ENCODE results near the gene TGFB1.
"Not testable (repeated sequence)": the region's sequence is repeated elsewhere in the genome, so short reads cannot be mapped to it uniquely, and the experiment has no call there.

Gene TGFB1
- 99.9 to 343 reads per million in 2 donors for total RNA-seq

DNA sequence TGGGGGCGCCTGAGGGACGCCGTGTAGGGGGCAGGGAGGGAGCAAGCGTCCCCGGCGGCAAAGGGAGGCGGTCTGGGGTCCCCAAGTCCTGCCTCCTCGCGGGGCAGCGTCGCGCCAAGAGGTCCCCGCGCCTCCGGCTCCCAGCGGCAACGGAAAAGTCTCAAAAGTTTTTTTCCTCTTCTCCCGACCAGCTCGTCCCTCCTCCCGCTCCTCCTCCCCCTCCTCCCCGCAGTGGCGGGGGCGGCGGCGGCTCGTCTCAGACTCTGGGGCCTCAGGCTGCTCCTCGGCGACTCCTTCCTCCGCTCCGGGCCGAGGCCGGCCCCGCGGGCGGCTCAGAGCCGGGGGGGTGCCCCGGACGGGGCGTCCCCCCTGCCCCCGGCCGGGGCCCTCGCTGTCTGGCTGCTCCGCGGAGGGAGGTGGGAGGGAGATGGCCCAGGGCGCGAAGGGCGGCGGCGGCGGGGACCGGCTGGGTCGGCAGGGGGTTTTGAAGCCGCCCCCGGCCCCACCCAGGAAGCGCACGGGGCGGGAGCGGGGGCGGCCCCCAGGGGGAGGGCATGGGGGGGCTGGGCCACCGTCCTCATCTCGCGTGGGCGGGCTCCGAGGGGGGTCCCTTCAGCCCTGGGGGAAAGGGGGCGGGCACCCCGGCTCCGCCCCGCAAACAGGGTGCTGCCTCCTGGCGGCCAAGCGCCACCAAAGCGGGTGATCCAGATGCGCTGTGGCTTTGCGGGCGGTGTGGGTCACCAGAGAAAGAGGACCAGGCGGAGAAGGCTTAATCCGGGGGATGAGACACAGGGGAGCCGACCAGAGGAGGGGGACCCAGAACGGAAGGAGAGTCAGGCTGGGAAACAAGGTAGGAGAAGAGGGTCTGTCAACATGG, at the start of gene TGFB1:
Gene TGFB1 (minus strand): TSS at position 457 of the 877 bp plus-strand sequence. CDS start 878 bp downstream, outside the sequence.
- DNase-seq = peak; percentile 93

DNA sequence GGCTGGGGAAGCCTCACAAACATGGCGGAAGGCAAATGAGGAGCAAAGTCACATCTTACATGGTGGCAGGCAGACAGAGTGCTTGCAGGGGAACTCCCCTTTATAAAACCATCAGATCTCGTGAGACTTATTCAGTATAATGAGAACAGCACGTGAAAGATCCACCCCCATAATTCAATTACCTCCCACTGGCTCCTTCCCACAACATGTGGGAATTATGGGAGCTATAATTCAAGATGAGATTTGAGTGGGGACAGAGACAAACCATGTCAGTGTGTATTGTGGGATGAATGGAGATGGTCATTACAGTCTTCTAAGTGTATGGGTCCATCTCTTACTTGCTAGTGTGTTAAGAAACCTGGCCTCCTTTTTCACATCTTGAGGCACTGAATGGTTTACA, 48.3 kb upstream of the TGFB1 start:
- DNase-seq = no peak

- DNase-seq = no peak
Observed at GRCh38 chr19:41401483-41401882, 47.8 kb upstream of the TGFB1 start.

DNA sequence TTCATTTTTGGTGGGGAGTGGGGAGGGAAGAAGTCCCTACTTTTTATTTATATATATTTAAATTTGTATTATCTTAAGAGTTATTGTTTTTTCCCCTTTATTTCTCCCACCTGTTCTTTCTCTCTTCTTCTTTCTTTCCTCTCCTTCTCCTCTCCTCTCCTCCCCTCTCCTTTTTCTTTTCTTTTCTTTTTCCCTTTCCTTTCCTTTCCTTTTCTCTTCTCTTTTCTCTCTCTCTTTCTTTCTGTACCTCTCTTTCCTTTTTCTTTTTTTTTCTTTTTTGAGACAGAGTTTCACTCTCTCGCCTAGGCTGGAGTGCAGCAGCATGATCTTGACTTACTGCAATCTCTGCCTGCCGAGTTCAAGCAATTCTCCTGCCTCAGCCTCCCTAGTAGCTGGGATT, 45.8 kb upstream of the TGFB1 start:
- no peak for DNase-seq

DNA sequence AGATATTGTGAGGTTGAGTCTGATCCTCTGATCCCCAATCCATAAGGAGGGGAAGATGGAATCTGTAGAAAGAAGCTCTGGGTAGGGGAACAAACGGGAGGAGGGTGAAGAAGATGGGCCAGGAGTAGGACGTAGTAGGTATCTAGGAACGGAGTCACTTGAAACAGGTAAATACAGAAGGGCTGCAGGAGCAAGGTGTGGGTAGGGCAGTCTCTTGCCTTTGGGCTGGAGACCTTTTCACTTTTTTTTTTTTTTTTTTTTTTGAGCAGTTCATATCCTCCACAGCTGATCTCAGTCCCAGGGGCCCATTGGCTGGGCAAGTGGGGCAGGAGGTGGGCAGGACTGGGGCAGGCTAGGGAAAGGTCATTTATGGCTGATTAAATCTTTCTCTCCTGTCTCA, 45.4 kb upstream of the TGFB1 start:
- no peak for DNase-seq

DNA sequence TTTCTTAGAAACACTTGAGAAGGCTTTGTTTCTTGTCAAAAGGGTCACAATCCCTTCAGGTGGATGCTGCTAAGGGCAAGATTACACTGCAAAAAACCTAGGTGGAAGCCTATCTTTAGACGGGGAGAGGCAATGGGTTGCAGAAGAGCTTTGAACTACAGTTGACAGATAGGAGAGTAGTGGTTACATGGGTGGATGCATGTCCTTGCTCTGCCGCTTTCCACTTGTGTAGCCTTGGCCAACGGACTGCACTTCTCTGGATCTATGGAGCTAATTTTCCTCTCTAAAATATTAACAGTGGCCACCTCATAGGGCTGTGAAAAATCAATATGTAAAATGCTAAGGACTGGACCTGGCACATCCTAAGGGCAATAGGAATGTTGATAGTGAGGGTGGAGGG, 44.9 kb upstream of the TGFB1 start:
- DNase-seq = no peak

GRCh38 chr19:41398050-41398418, 44.3 kb upstream of the TGFB1 start:
- DNase-seq = no peak

GRCh38 chr19:41397086-41398049, 43.6 kb upstream of the TGFB1 start, which contains the start of the genes BCKDHA and EXOSC5:
Gene BCKDHA (plus strand): TSS chr19:41397818. CDS start chr19:41397828, 10 bp downstream.
Gene EXOSC5 (minus strand): TSS chr19:41397359. CDS start chr19:41397328, 31 bp downstream.
- DNase-seq = peak; percentile 96

DNA sequence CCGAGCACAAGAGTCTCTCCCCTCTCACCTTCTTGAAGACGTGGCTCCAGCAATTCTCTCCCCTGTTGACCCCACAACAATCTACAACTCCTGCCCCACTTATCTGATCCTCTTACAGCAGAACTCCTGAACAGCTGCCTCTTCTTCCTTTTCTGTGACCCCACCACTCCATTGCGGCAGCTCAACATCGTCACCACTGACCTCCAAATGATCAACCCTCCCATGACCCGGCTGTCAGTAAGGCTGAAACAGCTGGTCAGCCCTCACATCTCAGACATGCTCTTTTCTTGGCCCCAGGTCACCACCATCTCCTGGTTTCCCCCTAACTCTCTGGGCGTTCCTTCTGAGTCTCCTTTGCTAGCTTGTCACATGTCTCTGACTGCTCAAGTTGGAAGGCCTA, 41.6 kb upstream of the TGFB1 start:
- DNase-seq = no peak

DNA sequence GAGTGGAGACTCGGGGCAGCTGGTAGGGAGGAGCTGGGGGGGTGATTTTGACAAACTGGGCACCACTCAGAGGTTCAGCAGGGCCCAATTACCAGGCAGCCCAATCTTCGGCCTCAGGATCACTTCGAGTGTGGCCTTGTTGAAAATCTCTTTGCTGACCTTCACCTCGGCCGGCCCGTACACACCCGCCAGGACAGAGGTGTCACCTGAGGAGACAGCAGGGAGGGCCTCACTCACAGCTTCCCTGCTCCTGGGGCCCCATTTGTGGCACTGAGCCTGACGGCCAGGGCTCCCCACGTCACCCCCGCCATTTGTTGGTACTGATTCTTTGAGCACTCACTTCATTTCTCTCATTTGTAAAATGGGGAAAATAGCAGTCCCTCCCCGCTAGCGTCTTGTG, 39.1 kb upstream of the TGFB1 start:
- no peak for DNase-seq

GRCh38 chr19:41391618-41392017, 37.9 kb upstream of the TGFB1 start:
- no peak for DNase-seq

GRCh38 chr19:41386442-41386841, 32.7 kb upstream of the TGFB1 start:
- no peak for DNase-seq

DNA sequence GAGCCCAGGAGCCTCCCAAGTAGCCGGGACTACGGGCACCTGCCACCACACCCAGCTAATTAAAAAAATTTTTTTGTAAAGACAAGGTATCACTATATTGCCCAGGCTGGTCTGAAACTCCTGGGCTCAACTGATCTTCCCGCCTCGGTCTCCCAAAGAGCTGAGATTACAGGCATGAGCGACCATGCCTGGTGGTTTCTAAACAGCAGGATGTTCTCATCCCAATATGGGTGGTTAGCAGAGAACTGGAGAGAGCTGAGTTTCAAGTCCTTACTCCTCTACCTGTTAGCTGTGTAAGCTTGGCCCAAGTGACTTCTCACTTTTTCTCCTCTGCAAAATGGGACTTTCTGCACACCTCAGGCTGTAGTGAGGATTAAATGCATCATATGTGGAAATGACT, 30.6 kb upstream of the TGFB1 start:
- DNase-seq = no peak

GRCh38 chr19:41381536-41381935, 27.8 kb upstream of the TGFB1 start:
- not testable (repeated sequence) for DNase-seq

- DNase-seq = no peak
Observed at GRCh38 chr19:41377977-41378709, 24.4 kb upstream of the TGFB1 start.

DNA sequence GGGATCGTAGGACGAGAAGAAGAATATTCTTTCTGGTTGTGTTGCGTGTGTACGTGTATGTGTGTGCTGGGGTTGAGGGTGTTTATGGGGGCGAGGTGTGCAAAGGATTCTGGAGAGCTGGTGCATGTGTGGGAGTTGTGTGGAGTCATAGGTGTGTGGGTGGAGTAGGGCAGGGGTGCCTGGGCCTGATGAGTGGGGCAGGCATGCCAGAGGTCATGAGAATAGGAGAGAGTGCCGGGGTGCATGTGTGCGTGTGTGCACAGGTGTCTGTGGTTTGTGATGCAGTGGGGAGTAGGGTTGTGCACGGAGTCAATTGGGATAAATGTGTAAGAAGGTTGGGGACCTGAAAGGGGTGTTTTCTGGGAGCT, 23.3 kb upstream of the TGFB1 start:
- no peak for DNase-seq

GRCh38 chr19:41376241-41376997, 22.7 kb upstream of the TGFB1 start, which contains the start of gene TMEM91:
Gene TMEM91 (plus strand): TSS chr19:41376533. CDS start chr19:41378310, 1,777 bp downstream.
- DNase-seq = no peak

DNA sequence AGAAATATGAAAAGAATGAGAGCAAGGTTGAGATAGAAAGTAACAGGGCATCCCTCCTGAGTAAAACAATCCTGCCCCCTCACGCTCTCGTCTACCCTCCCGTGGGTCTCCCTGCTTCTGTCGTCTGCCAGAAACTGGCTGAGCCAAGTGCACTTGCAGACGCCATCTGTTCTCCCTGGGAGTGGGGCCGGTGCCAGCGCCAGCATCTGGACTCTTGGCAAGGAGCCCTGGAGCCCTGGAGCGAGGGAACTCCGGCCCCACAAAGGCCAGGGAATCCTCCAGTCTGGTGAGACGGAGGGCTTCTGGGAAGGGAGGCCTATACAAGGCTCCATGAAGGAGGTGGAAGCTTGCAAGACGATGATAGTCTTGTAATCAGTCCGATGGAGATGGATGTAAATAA, 20.3 kb upstream of the TGFB1 start:
- no peak for DNase-seq

DNA sequence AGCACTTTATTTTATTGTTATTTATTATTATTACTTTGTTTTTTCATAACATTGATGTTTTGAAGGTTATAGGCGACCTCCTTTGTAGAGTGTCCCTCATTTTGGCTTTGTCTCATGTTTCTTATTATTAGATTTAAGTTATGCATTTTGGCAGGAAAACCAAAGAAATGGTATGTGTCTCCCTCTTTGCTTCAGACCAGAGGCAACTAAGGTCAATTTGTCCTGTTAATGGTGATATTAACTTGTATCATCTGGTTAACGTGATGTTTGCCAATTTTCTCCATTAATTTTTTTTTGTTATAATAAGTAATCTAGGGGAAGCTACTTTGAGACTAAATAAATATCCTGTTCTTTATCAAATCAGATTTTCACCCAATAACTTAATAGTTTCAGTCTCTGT, 18.8 kb upstream of the TGFB1 start:
- DNase-seq = no peak

- DNase-seq = no peak
Observed at GRCh38 chr19:41371541-41371940, 17.8 kb upstream of the TGFB1 start.

- not testable (repeated sequence) for DNase-seq
Observed at GRCh38 chr19:41371119-41371518, 17.4 kb upstream of the TGFB1 start.

DNA sequence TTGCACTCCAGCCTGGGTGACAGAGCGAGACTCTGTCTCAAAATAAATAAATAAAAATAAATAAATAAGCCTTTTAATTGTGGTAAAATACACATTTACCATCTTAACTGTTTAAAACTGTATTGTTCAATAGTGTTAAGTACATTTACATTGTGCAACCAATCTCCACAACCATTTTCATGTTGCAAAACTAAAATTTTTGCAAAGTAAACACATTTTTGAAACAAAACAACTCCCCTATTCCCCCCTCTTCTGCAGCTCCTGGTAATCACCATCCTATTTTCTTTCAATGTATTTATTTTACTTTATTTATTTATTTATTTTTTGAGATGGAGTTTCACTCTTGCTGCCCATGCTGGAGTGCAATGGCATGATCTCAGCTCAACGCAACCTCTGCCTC, 16.0 kb upstream of the TGFB1 start:
- no peak for DNase-seq
